DOHH2 (cell line): ENCODE results near the gene SLC12A7.

Source experiments
- CTCF ChIP-seq: fragments of 200-600 bp; sonication (generic); IDR thresholded peaks from one replicate; pipeline ENCODE4 v1.5.1; 2014; ENCODE audit warnings: antibody characterized with exemption, mild to moderate bottlenecking, low read depth, low read length; ENCODE audit not compliant: poor library complexity, severe bottlenecking
- EZH2phosphoT487 ChIP-seq: fragments of 200-600 bp; sonication (generic); IDR thresholded peaks from 2 replicates; pipeline ENCODE4 v1.6.1; 2017; ENCODE audit warnings: borderline replicate concordance, mild to moderate bottlenecking, antibody characterized with exemption, low read length, moderate library complexity, mixed read lengths

GRCh38 chr5:1088726-1089125, 23.1 kb downstream of the SLC12A7 start:
- TF ChIP-seq CTCF (no peak), EZH2phosphoT487 (no peak)
